ENCODE data around the gene SMCO3. TPM values are rescaled to one million over a fixed set of nuclear protein-coding genes. Genes with fewer than 3 reads are reported as not detected.
"Not testable (repeated sequence)": the region's sequence is repeated elsewhere in the genome, so short reads cannot be mapped to it uniquely, and the experiment has no call there.

The SMCO3 gene
- total RNA-seq, 1 experiment from 2014 or later = not detected

DNA sequence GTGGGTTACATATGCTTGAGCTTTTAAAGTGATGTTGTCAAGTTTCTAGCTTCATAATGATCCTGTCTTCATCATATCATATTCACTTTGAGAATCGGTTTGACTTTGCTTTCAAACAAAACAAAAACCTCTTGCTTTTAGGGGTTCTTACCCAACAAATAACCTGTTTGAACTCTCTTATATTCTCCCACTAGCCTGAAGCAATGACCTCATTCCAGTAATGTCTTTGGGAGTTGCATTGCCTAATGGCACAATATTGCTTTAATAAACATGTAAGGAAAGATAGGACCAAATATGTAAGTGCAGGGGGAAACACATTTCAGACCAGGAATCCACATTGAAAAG lies 38.4 kb downstream of the SMCO3 start:
- DNase-seq (ENCODE audit: low read depth) = no peak

DNA sequence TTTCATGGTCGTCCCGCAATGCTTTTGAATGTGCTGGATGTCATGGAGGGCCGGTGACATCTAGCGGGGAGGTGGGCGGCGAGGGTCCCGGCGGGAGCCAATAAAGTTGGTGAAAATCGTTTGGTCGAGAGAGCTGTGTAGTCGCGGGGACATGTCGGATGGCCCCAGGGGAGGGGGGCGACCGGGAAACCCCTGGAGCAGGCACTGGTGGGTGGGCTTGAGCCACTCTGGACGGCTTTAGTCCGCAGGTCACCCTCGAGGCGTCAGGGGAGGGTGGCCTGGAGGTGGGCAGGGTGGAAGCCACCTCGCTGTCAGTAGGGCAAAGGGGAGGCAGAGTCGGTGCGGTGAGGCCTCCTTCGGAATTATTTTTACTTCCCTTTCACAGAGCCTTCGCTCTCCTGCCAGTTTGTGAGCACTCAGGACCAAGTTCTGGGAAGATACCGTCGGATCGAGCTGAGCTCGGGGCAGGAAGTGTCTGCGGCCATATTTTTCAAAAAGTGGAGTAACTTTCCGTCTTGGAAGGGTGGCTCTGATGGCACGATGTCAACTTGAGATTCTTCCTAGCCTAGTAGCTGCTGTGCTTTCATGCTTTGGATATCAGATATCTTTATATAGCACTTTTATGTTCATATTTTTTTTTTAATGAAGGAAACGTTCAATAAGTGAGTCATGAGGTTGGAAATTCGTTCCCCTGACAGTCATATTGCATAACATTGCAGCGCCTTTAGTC lies 38.9 kb downstream of the SMCO3 start:
- DNase-seq (ENCODE audit: low read depth) = peak; percentile 33

DNA sequence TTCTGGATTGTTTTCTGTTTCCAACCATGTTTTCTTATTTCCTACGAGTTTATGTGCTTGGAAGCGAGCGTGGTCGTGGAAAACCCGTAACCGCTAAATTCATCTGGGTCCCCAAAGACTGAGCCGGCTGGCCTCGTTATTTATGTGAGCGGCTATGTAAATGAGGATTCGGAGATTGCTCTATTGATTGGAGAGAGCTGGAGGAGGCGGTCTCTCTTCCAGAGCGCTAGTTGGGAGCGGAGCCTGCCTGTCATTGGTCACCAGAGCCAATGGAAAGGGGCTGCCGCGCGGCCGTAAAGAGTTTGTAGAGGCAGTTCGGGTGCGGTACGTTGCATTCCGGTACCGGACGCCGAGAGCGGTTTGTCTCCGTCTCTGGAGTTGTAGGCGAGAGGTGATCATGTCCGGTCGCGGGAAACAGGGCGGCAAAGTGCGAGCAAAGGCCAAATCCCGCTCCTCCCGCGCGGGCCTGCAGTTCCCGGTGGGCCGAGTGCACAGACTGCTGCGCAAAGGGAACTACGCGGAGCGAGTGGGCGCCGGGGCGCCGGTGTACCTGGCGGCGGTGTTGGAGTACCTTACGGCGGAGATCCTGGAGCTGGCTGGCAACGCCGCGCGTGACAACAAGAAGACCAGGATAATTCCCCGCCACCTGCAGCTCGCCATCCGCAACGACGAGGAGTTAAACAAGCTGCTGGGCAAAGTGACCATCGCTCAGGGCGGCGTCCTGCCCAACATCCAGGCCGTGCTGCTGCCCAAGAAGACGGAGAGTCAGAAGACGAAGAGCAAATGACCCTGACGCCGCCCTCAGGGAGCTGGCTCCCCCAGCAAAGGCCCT lies 39.7 kb downstream of the SMCO3 start:
- peak; percentile 85 for DNase-seq (ENCODE audit: low read depth)

DNA sequence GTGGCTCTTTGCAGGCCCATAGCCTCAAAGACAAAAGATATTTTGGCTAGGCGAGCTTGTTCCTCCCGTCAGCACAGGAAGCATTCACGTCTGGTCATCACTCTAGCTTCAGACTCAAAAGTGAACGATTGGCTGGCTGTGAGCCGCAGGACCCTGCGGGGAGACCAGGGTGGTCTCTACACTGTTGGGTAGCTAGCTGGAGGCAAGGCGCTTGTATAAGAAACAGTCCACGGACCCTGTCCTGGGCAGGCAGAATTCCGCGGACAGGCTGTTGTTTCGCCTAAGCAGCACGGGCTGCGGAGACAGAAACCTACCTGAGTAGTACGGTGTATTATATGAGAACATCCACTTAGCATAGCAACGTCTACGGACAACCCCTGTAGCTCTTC lies 40.3 kb downstream of the SMCO3 start:
- DNase-seq (ENCODE audit: low read depth) = no peak

DNA sequence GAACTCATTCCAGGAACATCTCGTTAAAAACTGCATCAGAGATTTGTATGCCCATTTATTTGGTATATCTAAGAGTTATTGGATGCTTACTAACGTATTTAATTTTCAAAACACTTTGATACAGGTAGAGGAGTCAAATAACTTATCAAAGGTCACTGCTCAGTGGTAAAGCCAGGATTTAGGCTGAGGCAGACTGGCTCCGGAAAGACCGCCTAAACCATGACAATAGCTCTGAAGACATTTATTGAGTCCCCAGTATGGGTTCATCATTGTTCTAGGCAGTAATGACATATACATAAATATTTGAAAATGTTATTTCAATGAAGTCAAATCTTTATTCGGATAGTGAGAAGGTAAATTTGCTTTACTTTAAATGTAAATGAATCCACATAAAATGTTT lies 41.0 kb downstream of the SMCO3 start:
- no peak for DNase-seq (ENCODE audit: low read depth)

DNA sequence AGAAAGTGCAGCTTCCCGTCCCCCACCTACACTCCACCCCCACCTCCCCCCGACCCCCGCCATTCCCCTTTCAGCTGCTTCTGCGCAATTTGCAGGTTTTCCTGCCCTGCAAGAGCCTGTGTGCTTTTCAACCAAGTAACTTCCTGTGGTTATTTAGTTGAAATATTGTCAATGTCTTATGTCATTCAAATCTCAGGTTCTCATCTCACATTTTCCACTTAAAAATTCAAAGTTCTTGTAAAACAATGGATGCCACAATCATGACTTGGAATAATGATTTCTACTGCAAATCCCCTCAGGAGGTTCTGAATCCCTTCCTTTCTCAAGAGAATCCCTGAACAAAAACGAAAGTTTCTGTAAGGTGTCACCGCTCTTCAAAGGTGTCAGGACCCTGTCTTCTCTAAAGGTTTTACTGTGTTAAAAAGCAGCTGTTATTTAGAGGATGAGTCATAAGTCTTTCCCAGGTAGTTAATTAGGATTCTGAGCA lies 42.3 kb downstream of the SMCO3 start:
- DNase-seq (ENCODE audit: low read depth) = no peak

DNA sequence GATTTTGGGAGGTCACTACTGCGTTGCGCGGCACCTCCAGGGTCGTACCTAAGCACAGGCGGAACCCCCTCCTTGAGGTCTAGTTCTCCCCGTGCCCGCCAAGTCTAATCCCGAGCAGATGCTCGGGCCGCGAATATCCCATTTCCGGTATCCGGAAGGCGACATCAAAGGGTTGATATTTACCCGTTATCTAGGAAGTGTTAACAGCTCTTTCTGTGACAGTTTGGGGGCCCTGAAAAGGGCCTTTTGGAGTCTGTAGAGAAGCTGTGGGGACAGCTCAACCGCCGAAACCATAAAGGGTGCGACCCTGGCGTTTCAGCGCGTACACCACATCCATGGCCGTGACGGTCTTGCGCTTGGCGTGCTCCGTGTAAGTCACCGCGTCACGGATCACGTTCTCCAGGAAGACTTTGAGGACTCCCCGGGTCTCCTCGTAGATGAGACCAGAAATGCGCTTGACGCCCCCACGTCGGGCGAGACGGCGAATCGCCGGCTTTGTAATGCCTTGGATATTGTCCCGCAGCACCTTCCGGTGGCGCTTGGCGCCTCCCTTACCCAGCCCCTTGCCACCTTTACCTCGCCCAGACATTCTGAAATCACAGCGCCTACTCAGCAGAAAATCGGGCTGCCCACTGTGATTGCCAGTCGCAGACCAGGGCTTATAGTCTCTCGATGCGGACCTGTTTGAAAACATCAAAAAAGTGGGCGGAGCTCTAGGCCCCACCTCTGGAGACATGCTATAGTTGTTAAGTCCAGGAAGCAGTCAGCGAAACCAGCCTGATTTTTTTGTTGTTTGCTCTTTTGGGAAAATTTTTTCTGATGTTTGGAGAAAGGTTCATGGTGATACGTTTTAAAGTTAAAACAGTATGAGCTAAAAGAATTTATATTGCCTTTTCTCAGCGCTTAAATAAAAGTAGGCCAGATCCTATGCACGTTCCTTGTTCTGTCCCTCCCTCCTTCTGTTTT lies 43.2 kb downstream of the SMCO3 start:
- DNase-seq (ENCODE audit: low read depth) = peak; percentile 87

DNA sequence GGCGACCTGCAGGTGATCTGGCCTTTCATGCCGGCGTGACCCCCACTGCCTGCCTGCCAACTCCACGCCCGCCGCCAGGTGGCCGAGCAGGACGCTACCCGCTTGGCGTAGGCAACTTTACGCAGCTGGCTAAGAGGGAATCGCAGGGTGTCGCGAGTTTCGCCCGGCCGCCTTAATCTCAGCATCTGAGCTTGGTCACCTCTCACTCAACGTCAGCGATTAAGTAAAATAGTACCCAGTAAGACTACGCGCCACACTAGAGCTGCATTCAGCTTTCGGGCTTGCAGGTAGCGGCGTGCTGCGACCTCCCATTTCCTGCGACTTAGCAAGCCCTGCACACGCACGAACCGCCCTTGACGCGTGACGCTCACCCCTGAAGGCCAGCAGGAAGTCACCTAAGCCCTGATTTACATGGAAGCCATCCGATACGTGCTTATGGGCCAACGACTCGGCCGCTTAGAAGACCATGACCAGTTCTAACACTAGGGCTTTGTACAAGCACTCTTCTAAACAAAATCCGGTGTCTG lies 44.0 kb downstream of the SMCO3 start:
- peak; percentile 42 for DNase-seq (ENCODE audit: low read depth)

DNA sequence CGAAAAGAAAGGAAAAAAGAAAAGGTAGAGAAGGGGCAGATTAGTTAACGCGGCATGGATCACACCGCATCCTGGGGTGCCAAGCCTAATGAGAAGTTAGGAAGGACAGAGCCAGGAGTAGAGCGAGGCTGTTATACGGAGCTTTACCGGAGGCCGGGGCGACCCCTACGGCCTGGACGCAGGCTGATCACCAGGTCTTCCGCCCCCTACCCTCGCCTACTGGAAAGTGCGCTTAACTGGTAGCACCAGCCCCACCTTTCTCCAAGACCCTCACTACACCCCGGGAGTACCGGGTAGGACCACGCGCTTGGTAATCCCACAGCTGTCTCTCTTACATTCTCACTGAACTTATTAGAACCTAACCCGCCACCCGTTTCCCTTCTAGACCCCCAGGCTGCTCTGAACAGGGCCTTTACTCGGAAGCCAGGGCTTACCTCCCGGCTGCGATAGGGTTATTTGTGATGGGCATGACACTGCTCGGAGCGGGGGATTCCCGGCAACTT lies 44.5 kb downstream of the SMCO3 start:
- DNase-seq (ENCODE audit: low read depth) = peak; percentile 6

DNA sequence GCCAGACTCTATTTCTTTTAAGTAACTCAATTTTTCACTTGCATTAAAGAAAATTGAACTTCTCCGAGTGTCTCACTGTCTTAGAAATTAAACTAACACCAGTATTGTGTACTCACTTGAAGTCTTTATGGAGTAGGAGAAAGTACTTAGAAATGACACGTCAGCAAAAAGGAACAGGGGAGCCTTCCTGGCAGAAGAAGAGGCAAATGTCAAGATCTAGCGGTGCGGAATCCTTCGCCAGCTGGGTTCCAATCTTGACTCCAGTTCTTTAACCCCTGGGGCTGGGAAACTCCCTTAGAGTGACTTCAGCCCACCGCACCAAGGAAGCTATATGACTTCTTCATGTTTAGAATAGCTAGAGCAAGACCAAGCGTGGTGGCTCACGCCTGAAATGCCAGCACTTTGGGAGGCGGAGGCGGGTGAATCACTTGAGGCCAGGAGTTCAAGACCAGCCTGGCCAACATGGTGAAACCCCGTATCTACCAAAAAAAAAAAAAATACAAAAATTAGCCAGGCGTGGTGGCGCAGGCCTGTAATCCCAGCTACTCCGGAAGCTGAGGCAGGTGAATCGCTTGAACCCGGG lies 45.1 kb downstream of the SMCO3 start:
- DNase-seq (ENCODE audit: low read depth) = no peak

DNA sequence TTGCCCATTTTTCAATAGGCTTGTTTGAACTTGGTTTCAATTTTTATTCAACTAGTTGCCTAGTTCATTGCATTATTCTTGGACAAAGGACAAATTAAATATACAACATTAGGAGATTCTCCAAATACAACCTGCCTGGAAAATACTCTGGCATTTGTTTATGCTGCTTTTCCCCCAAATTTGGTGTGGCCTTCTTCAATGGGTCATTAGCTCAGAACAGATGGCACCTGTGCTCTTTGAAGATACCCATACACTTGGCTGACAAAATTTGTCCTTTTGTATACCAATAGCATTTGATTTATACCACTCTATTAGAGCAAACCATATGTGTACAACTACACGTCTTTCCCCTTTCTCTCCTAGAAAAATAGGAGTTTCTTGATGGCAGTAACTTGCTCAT lies 46.4 kb downstream of the SMCO3 start:
- no peak for DNase-seq (ENCODE audit: low read depth)

DNA sequence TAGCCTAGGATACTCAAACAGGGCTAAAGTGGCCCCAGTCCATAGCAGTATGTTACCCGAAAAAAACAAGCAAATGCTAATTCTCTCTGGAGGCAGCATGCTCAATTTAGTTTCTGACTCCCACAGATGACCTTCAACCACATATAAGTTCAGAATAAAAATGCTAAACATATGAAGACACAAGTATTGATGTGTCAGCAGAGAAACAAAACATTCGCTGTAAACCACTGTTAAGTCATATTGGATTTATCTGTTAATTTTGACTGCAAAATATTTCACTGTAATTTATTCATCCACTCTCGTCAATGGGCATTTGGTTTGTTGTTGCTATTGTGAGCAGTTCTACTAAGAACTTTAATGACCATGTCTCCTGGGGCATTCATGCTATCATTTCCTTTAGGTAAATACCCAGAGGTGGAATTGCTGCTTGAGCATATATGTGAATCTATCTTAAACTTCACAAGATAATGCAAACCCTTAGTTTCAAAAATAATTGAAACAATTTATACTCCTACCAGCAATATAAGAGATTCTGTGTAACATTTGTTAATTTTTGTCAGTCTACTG lies 47.2 kb downstream of the SMCO3 start:
- DNase-seq (ENCODE audit: low read depth) = no peak

DNA sequence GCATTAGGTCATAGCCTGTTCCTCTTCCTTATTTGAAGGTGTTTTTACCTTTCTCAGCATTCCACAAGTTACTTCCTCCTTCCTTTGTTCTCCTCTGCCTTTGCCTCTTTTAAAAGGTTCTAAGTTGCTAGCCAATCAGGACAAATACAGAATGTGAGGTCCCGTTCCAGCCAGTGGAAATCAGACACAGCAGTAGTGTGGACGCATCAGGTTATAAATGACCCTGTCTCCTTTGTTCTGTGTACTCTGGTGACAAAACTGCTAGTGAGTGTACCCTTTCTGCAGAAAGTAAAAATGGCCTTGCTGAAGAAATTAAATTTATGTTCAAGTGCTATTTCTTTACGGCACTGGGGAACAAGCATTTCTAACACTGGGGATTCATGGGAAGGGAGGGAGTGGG lies 48.0 kb downstream of the SMCO3 start:
- DNase-seq (ENCODE audit: low read depth) = not testable (repeated sequence)

DNA sequence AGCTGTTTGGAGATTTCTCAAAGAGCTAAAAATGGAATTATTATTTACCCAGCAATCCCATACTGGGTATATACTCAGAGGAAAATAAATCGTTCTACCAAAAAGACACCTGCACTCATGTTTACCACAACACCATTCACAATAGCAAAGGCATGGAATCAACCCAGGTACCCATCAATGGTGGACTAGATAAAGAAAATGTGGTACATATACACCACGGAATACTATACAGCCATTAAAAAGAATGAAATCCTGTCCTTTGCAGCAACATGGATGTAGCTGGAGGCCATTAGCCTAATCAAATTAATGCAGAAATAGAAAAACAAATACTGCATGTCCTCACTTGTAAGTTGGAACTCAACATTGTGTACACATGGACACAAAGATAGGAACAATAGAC lies 48.6 kb downstream of the SMCO3 start:
- DNase-seq (ENCODE audit: low read depth) = no peak

DNA sequence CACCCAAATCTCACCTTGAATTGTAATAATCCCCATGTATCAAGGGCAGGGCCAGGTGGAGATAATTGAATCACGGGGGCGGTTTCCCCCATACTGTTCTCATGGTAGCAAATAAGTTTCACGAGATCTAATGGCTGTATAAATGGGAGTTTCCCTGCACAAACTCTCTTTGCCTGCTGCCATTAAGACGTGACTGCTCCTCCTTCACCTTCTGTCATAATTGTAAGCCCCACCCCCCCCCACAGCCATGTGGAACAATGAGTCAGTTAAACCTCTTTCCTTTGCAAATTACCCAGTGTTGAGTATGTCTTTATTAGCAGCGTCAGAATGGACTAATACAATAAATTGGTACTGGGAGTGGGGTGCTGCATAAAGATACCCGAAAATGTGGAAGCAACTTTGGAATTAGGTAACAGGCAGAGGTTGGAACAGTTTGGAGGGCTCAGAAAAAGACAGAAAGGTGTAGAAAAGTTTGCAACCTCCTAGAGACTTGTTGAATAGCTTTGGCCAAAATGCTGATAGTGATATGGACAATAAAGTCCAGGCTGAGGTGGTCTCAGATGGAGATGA lies 54.2 kb downstream of the SMCO3 start:
- DNase-seq (ENCODE audit: low read depth) = not testable (repeated sequence)

DNA sequence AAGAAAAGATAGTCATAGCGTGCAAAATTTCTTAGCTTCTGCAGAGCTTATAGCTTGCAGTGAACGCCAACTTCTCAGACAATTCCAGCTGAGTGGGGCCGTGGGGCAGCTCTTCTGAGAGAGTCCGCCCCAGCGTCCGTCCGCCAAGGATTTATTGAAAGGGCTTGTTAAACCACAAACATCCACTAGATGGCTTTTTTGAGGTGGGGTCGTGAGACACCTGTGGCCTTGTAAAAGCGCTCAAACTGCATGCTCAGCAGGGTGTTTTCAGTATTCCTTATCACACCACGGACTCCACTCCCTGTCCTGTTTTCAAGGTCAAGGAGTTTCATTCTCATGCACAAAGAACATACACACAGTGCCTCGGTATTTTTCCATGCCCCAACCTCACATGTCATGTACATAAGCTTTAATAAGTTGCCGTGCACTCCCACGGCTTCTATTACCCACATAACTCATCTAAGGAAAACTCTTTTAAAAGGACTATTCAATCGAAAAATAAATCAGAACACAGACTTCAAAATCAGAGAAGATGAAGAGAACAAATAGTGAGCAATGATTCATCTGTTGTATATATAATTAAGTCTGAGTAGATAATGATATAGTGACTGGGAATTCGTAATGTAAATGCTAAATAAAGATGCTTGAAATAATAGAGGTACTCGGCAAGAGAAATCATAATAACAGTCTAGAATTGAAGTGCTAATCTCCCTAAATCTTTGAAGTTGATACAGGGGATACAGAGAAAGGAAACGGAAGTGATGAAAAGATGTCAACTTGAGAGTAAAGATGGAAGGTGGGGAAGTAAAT lies 57.4 kb downstream of the SMCO3 start:
- DNase-seq (ENCODE audit: low read depth) = peak; percentile 11
